Measurements from ENCODE around the gene PSME2. TPM values are rescaled to one million over a fixed set of nuclear protein-coding genes. Genes with fewer than 3 reads are reported as not detected.

PSME2 gene
- total and polyA plus RNA-seq, 9 of the 15 experiments (the other 6 are each of a cell fraction or from before 2014, with no cell fraction given): 111 to 579 (median 159) TPM

DNA sequence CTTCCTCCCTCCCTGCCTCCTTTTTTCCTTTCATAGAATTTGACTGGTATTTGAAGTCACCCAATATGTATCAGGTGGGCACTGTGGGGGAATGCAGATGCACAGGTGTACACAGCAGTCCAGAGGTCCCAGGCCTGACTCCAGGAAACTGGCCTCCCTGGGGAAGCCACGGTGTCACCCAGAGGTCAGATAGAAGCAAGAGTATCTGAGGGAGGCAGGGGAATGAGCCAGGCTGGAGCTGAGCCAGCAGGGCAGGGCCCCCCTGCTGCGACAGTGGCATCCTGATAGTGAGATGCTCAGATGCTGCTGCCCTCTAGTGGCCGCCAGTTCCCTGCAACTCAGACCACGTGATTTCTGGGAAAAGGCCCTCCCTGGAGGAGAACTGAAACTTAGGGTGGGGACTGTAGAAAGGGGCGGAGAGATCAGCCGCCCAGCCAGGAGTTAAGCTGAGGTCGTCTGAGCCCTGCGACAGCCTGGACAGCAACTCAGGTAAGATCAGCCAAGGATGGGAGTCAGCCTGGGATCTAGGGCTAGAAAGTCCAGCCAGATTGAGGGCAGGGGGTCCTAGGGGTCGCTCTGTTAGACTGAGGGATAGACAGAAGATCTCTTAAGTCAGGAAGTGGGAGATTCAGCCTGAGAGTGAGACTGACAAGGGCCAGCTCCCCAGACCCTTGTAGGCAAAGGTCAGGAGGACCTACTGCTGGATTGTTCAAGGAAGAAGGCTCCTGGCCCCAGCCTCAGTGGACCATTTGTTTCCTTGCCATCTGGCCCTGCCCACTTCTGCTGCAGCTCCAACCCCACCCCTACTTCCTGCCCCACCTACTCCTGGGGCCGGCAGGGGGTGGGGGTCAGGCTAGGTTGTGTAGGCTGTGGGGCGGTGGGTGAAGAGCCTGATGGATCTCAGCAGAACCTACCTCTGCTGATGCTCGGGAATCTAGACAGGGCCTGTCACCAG, 14.7 kb upstream of the PSME2 start, which contains the start of gene IRF9 (continued):
- TF ChIP-seq CTCF (IDR thresholded peaks at IDR 0.05 in 2 of 3, conservative IDR thresholded peaks at IDR 0.05 in 1 of 3; ENCODE audit: insufficient read depth in 2 of 3, low read depth in 1 of 3, low read length in 3 of 3) (peak; percentile 78 to 97 (median 92)), KDM1A (IDR thresholded peaks at IDR 0.05) (peak; percentile 37 to 44; a peak in 2 of 4 replicates), NBN (IDR thresholded peaks at IDR 0.05; ENCODE audit: low read depth) (no peak; the same call in 1 of the 2 replicates), TAF9B (IDR thresholded peaks at IDR 0.05; ENCODE audit: partially characterized antibody) (no peak), POU5F1 (IDR thresholded peaks at IDR 0.05; ENCODE audit: borderline replicate concordance, low read depth, low read length, partially characterized antibody) (no peak), HMG20B (CRISPR knock-in tag; IDR thresholded peaks at IDR 0.05) (no peak), ZNF592 (IDR thresholded peaks at IDR 0.05) (peak; percentile 59; the same call in 1 of the 2 replicates), FOXA1 (IDR thresholded peaks at IDR 0.05; ENCODE audit: borderline replicate concordance) (no peak), HIVEP1 (CRISPR knock-in tag; IDR thresholded peaks at IDR 0.05) (no peak), SPI1 (IDR thresholded peaks at IDR 0.05; ENCODE audit: borderline replicate concordance, low read depth, low read length) (no peak), ETS1 (conservative IDR thresholded peaks at IDR 0.05; ENCODE audit: control insufficient read depth, low read depth, low read length) (no peak), ZBTB8A (IDR thresholded peaks at IDR 0.05; ENCODE audit: partially characterized antibody) (no peak), SMARCC2 (IDR thresholded peaks at IDR 0.05; ENCODE audit: low read depth) (no peak), PHTF2 (CRISPR knock-in tag; IDR thresholded peaks at IDR 0.05) (no peak), ARID2 (IDR thresholded peaks at IDR 0.05) (no peak), POLR3A (IDR thresholded peaks at IDR 0.05; ENCODE audit: borderline replicate concordance, extremely low read depth, insufficient read depth, insufficient read length) (no peak), RBBP5 (IDR thresholded peaks at IDR 0.05; ENCODE audit: borderline replicate concordance, insufficient read depth, low read length, poor library complexity, severe bottlenecking) (no peak)
- TF ChIP-seq, protein P1, sequence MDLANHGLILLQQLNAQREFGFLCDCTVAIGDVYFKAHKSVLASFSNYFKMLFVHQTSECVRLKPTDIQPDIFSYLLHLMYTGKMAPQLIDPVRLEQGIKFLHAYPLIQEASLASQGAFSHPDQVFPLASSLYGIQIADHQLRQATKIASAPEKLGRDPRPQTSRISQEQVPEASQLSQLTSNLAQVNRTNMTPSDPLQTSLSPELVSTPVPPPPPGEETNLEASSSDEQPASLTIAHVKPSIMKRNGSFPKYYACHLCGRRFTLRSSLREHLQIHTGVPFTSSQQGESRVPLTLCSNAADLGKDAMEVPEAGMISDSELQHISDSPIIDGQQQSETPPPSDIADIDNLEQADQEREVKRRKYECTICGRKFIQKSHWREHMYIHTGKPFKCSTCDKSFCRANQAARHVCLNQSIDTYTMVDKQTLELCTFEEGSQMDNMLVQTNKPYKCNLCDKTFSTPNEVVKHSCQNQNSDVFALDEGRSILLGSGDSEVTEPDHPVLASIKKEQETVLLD (IDR thresholded peaks at IDR 0.05): peak; percentile 51; the same call in 1 of the 2 replicates

Measured in K562 (cell line).